ENCODE results near the gene RASAL2.

RASAL2 gene

GRCh38 chr1:178057141-178057765, 36.7 kb upstream of the RASAL2 start:
- no peaks in the 10 kb centered on the region for H3K9me3 ChIP-seq (ENCODE audit: control insufficient read depth, insufficient read depth, low read length)

GRCh38 chr1:178057912-178058534, 35.9 kb upstream of the RASAL2 start:
- Histone ChIP-seq H3K4me3 (ENCODE audit: low read depth, low read length) (no peak overlapping the region), H3K4me1 (ENCODE audit: control insufficient read depth, insufficient read depth, low read length) (peaks cover 48% of the 10 kb centered on the region), H3K27ac (ENCODE audit: low read depth, low read length) (peak overlapping the region; percentile 67), H3K9me3 (ENCODE audit: control insufficient read depth, insufficient read depth, low read length) (no peaks in the 10 kb centered on the region), H3K9ac (ENCODE audit: low read depth, low read length) (no peak overlapping the region), H3K27me3 (ENCODE audit: control insufficient read depth, insufficient read depth, low read length) (no peaks in the 10 kb centered on the region), H3K36me3 (ENCODE audit: control insufficient read depth, insufficient read depth, low read length) (no peaks in the 10 kb centered on the region)

More at GRCh38 chr1:178057141-178057765, 36.7 kb upstream of the RASAL2 start:
- Histone ChIP-seq H3K27ac (ENCODE audit: low read depth, low read length) (no peak overlapping the region), H3K9ac (ENCODE audit: low read depth, low read length) (no peak overlapping the region), H3K4me3 (ENCODE audit: low read depth, low read length) (no peak overlapping the region), H3K27me3 (ENCODE audit: control insufficient read depth, insufficient read depth, low read length) (no peaks in the 10 kb centered on the region), H3K36me3 (ENCODE audit: control insufficient read depth, insufficient read depth, low read length) (no peaks in the 10 kb centered on the region), H3K4me1 (ENCODE audit: control insufficient read depth, insufficient read depth, low read length) (peaks cover 56% of the 10 kb centered on the region)

- Histone ChIP-seq H3K4me3 (ENCODE audit: low read depth, low read length) (peak overlapping the region; percentile 32), H3K4me1 (ENCODE audit: control insufficient read depth, insufficient read depth, low read length) (peaks cover 47% of the 10 kb centered on the region), H3K27ac (ENCODE audit: low read depth, low read length) (peak overlapping the region; percentile 93), H3K27me3 (ENCODE audit: control insufficient read depth, insufficient read depth, low read length) (no peaks in the 10 kb centered on the region), H3K9me3 (ENCODE audit: control insufficient read depth, insufficient read depth, low read length) (no peaks in the 10 kb centered on the region), H3K36me3 (ENCODE audit: control insufficient read depth, insufficient read depth, low read length) (no peaks in the 10 kb centered on the region), H3K9ac (ENCODE audit: low read depth, low read length) (peak overlapping the region; percentile 6; the same call in 1 of the 2 replicates)
Measured at GRCh38 chr1:178060789-178061556, 32.9 kb upstream of the RASAL2 start.

GRCh38 chr1:178061620-178062019, 32.3 kb upstream of the RASAL2 start:
- Histone ChIP-seq H3K4me3 (ENCODE audit: low read depth, low read length) (0 out of 2 replicates have a peak overlapping the region, but pooled peaks have one; percentile 1), H3K27me3 (ENCODE audit: control insufficient read depth, insufficient read depth, low read length) (no peaks in the 10 kb centered on the region), H3K27ac (ENCODE audit: low read depth, low read length) (peak overlapping the region; percentile 93), H3K4me1 (ENCODE audit: control insufficient read depth, insufficient read depth, low read length) (peaks cover 46% of the 10 kb centered on the region), H3K9me3 (ENCODE audit: control insufficient read depth, insufficient read depth, low read length) (no peaks in the 10 kb centered on the region), H3K9ac (ENCODE audit: low read depth, low read length) (no peak overlapping the region), H3K36me3 (ENCODE audit: control insufficient read depth, insufficient read depth, low read length) (no peaks in the 10 kb centered on the region)

- H3K27me3 ChIP-seq (ENCODE audit: control insufficient read depth, insufficient read depth, low read length): no peaks in the 10 kb centered on the region
Measured at GRCh38 chr1:178064191-178064821, 29.6 kb upstream of the RASAL2 start.

GRCh38 chr1:178065250-178065649, 28.7 kb upstream of the RASAL2 start:
- Histone ChIP-seq H3K9me3 (ENCODE audit: control insufficient read depth, insufficient read depth, low read length) (no peaks in the 10 kb centered on the region), H3K9ac (ENCODE audit: low read depth, low read length) (no peak overlapping the region), H3K4me3 (ENCODE audit: low read depth, low read length) (no peak overlapping the region)

More at GRCh38 chr1:178064191-178064821, 29.6 kb upstream of the RASAL2 start:
- no peaks in the 10 kb centered on the region for H3K9me3 ChIP-seq (ENCODE audit: control insufficient read depth, insufficient read depth, low read length)
- H3K4me3 ChIP-seq (ENCODE audit: low read depth, low read length): no peak overlapping the region
- H3K27ac ChIP-seq (ENCODE audit: low read depth, low read length): no peak overlapping the region
- H3K4me1 ChIP-seq (ENCODE audit: control insufficient read depth, insufficient read depth, low read length): peaks cover 25% of the 10 kb centered on the region
- H3K36me3 ChIP-seq (ENCODE audit: control insufficient read depth, insufficient read depth, low read length): no peaks in the 10 kb centered on the region
- H3K9ac ChIP-seq (ENCODE audit: low read depth, low read length): no peak overlapping the region

GRCh38 chr1:178066296-178066907, 27.5 kb upstream of the RASAL2 start:
- H3K27ac ChIP-seq (ENCODE audit: low read depth, low read length): no peak overlapping the region

More at GRCh38 chr1:178065250-178065649, 28.7 kb upstream of the RASAL2 start:
- no peaks in the 10 kb centered on the region for H3K36me3 ChIP-seq (ENCODE audit: control insufficient read depth, insufficient read depth, low read length)
- H3K4me1 ChIP-seq (ENCODE audit: control insufficient read depth, insufficient read depth, low read length): peaks cover 16% of the 10 kb centered on the region
- H3K27me3 ChIP-seq (ENCODE audit: control insufficient read depth, insufficient read depth, low read length): no peaks in the 10 kb centered on the region
- no peak overlapping the region for H3K27ac ChIP-seq (ENCODE audit: low read depth, low read length)

GRCh38 chr1:178066908-178067614, 26.8 kb upstream of the RASAL2 start:
- H3K4me1 ChIP-seq (ENCODE audit: control insufficient read depth, insufficient read depth, low read length): no peaks in the 10 kb centered on the region
- H3K9me3 ChIP-seq (ENCODE audit: control insufficient read depth, insufficient read depth, low read length): no peaks in the 10 kb centered on the region
- H3K4me3 ChIP-seq (ENCODE audit: low read depth, low read length): no peak overlapping the region
- no peaks in the 10 kb centered on the region for H3K27me3 ChIP-seq (ENCODE audit: control insufficient read depth, insufficient read depth, low read length)
- no peaks in the 10 kb centered on the region for H3K36me3 ChIP-seq (ENCODE audit: control insufficient read depth, insufficient read depth, low read length)
- H3K27ac ChIP-seq (ENCODE audit: low read depth, low read length): no peak overlapping the region
- H3K9ac ChIP-seq (ENCODE audit: low read depth, low read length): no peak overlapping the region

More at GRCh38 chr1:178066296-178066907, 27.5 kb upstream of the RASAL2 start:
- Histone ChIP-seq H3K9ac (ENCODE audit: low read depth, low read length) (no peak overlapping the region), H3K27me3 (ENCODE audit: control insufficient read depth, insufficient read depth, low read length) (no peaks in the 10 kb centered on the region), H3K4me3 (ENCODE audit: low read depth, low read length) (no peak overlapping the region), H3K36me3 (ENCODE audit: control insufficient read depth, insufficient read depth, low read length) (no peaks in the 10 kb centered on the region), H3K9me3 (ENCODE audit: control insufficient read depth, insufficient read depth, low read length) (no peaks in the 10 kb centered on the region), H3K4me1 (ENCODE audit: control insufficient read depth, insufficient read depth, low read length) (peaks cover 6% of the 10 kb centered on the region)

GRCh38 chr1:178071811-178072210, 22.1 kb upstream of the RASAL2 start:
- H3K27ac ChIP-seq (ENCODE audit: low read depth, low read length): no peak overlapping the region
- H3K36me3 ChIP-seq (ENCODE audit: control insufficient read depth, insufficient read depth, low read length): no peaks in the 10 kb centered on the region
- no peak overlapping the region for H3K9ac ChIP-seq (ENCODE audit: low read depth, low read length)
- no peaks in the 10 kb centered on the region for H3K4me1 ChIP-seq (ENCODE audit: control insufficient read depth, insufficient read depth, low read length)
- no peak overlapping the region for H3K4me3 ChIP-seq (ENCODE audit: low read depth, low read length)
- H3K9me3 ChIP-seq (ENCODE audit: control insufficient read depth, insufficient read depth, low read length): no peaks in the 10 kb centered on the region
- H3K27me3 ChIP-seq (ENCODE audit: control insufficient read depth, insufficient read depth, low read length): no peaks in the 10 kb centered on the region

- H3K36me3 ChIP-seq (ENCODE audit: control insufficient read depth, insufficient read depth, low read length): no peaks in the 10 kb centered on the region
- H3K9ac ChIP-seq (ENCODE audit: low read depth, low read length): no peak overlapping the region
- no peaks in the 10 kb centered on the region for H3K9me3 ChIP-seq (ENCODE audit: control insufficient read depth, insufficient read depth, low read length)
- no peaks in the 10 kb centered on the region for H3K4me1 ChIP-seq (ENCODE audit: control insufficient read depth, insufficient read depth, low read length)
- H3K4me3 ChIP-seq (ENCODE audit: low read depth, low read length): no peak overlapping the region
- H3K27me3 ChIP-seq (ENCODE audit: control insufficient read depth, insufficient read depth, low read length): no peaks in the 10 kb centered on the region
- no peak overlapping the region for H3K27ac ChIP-seq (ENCODE audit: low read depth, low read length)
Measured at GRCh38 chr1:178072326-178072725, 21.6 kb upstream of the RASAL2 start.
